NCI-H128 (cell line): ENCODE results near the gene PI16.
A peak's percentile ranks its signal among the peaks of the same experiment; 100 is the strongest.

Source experiments
- DNase-seq: peaks from one replicate; lab custom pipeline; 2025; ENCODE audit not compliant: unreplicated experiment; lab: John Stamatoyannopoulos, UW

PI16 gene

GRCh38 chr6:36999061-36999750, 44.7 kb downstream of the PI16 start:
- peak; percentile 47 for DNase-seq

DNA sequence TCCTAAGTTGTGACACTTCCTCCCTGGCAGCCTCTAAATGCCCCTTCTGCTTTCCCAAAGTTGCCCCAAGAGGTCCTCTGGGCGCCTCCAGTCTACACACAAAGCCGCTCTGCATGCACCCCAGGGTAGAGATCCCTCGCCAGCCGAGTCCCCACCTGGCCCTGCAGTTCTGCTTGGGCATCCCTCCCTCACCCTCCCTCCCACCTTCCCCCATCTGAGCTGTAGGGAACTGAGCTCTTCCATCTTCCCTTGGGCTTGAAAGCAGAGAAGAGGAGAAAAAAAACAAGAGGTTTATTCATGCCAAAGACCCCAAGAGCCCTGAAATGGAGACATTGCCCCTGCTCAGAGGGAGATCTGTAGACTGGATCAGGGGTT, 45.2 kb downstream of the PI16 start:
- no peak for DNase-seq

- DNase-seq = no peak
These were observed 49.8 kb downstream of the PI16 start for GRCh38 chr6:37004044-37004980.

DNA sequence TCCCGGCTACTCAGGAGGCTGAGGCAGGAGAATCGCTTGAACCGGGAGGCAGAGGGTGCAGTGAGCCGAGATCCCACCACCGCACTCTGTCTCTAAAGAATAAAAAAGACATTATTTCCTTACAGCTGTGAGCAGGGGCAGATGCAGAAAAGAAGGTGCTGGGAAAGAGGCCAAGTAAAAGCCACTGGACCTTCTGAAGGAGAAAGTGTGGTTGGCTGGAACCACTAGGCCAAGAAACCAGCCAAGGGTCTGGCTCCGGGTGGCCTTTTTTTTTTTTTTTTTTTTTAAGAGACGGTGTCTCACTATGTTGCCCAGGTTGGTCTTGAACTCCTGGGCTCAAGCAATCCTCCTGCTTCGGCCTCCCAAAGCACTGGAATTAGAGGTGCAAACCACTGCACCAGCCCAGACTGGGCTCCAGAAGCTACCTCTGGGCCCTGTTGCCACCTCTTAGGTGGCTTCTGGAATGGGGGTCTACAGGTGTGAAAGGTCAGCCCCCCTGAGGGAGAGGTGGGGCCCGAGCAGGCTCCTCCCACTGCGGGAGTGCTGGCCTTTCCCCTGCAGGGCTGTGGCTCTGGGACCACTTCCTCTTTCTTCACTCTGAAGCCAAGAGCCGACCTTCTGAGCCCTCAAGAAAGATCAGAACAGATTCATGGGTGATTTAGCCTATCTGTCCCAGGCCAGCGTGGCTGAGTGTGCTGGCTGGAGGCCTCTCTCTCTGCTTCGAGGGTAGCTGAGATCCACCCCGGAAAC, 50.7 kb downstream of the PI16 start, which contains the start of gene FGD2:
Gene FGD2, plus strand, starts transcription at position 595 of the 750 bp plus-strand sequence. CDS start 163 bp downstream, outside the sequence.
- DNase-seq = no peak

GRCh38 chr6:37005827-37006567, 51.5 kb downstream of the PI16 start:
- no peak for DNase-seq

- DNase-seq = no peak
These were observed 52.3 kb downstream of the PI16 start for GRCh38 chr6:37006793-37007339.

DNA sequence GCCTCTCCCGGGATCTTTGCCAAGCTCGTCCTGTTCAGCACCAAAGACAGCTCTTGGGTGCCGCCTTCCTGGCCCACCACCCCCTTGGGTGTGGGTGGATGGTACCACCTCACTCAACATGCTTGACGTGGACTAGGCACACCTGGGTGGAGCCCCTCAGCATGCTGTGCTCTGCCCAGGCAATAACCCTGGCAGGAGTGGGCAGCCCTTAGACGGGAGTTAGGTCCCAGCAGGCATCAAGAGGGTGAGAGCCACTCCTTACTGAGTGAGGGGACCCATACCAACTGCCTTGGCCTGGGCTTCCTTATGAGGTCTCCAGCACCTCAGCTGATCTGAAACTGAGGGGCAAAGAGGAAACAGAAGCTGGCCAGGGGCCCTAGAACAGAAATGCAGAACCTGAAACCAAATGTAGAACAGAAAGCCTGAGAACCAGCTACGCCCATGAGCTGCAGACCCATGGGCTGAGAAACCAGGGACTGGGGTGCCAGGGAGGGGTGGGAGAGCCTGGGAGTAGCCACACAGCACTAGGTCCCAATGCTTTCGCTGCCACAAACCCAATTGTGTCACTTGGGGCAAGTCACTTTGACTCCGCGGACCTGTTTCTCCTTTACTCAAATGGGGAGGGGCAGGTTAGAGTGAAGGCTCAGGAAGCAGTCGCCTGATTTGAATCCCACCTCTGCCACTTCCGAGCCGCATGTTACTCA, 53.0 kb downstream of the PI16 start:
- DNase-seq = no peak

GRCh38 chr6:37008484-37009465, 54.2 kb downstream of the PI16 start:
- no peak for DNase-seq

GRCh38 chr6:37010402-37010892, 55.9 kb downstream of the PI16 start:
- no peak for DNase-seq

DNA sequence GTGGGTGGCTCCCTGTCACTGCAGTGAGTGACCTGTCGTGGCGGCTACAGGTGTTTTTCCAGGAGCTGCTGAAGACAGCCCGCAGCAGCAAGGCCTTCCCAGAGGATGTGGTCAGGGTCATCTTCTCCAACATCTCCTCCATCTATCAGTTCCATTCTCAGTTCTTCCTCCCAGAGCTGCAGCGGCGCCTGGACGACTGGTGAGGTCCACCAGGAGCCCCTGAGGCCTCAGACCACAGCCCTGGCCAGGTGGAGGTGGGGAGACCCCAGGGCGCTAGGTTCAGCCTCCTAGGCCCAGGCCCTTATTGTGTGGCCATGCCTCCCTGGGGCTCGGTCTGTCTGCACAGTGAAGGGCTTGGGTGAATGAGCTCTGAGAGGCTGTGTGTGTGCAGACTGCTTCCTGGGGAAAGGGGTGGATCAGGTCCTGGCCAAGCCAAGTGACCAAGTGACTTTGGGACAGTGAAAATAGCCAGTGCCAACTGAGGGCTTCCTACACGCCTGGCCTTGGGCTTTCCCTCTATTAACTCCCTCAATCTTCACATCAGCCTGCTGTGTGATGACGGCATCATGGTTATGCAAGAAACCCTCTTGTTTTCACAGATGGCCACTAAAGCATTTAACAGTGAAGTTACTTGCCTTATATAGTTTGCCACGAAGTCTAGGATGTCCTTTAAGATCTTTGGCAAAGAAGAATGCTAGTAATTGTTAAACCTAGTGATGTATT, 57.3 kb downstream of the PI16 start:
- DNase-seq = no peak

DNA sequence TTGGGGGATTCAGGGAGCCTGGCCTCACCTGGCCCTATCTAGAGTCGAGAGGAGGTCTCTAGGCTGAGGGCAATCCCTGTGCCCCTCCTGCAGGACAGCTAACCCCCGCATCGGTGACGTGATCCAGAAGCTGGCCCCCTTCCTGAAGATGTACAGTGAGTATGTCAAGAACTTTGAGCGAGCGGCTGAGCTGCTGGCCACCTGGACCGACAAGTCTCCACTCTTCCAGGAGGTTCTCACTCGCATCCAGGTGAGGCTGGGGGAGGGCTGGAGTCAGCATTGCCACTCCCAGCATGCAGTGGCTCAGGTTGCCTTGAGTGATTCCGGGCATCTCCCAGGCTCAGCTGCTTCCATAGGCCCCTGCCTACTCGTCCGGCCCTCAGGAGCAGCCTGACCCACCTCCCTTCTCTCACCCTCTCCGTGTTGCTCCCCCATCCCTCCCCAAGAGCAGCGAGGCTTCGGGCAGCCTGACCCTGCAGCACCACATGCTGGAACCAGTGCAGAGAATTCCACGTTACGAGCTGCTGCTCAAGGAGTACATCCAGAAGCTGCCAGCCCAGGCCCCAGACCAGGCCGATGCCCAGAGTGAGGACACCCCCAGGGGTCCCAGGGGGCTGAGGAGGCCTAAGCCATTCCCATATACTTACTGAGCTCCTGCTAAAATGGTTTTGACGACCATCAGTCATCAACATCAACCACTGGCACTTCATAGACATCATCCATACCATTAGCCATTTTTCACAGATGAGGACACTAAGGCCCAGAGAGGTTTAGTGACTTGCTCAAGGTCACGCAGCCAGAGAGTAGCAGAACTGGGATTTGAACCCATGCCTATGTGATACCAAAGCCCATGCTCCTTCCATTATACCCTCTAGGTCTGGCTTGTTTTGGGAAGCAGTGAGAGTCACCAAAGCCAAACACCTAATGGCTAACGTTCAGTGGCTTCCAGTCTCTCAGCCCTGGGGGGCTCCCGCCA, 59.3 kb downstream of the PI16 start:
- no peak for DNase-seq
